ENCODE data around the gene SPART.
"Not testable (repeated sequence)": the region's sequence is repeated elsewhere in the genome, so short reads cannot be mapped to it uniquely, and the experiment has no call there.

SPART gene

GRCh38 chr13:36313047-36313969, 32.9 kb downstream of the SPART start:
- DNase-seq (ENCODE audit: low read depth) = no peak

- no peak for DNase-seq (ENCODE audit: low read depth)
Observed at GRCh38 chr13:36310417-36311108, 35.6 kb downstream of the SPART start.

- no peak for DNase-seq (ENCODE audit: low read depth)
Observed at GRCh38 chr13:36302289-36302688, 43.9 kb downstream of the SPART start.

- DNase-seq (ENCODE audit: low read depth) = not testable (repeated sequence)
Observed at GRCh38 chr13:36299469-36299868, 46.7 kb downstream of the SPART start.

GRCh38 chr13:36298535-36299068, 47.6 kb downstream of the SPART start:
- DNase-seq (ENCODE audit: low read depth) = no peak

GRCh38 chr13:36297366-36298338, 48.5 kb downstream of the SPART start, which contains the start of gene CCDC169:
Gene CCDC169, minus strand, starts transcription at chr13:36297814. Its CDS starts 95 bp downstream, at chr13:36297719.
- DNase-seq (ENCODE audit: low read depth) = no peak

- DNase-seq (ENCODE audit: low read depth) = no peak
Observed at GRCh38 chr13:36294096-36294495, 52.1 kb downstream of the SPART start.

GRCh38 chr13:36293497-36293896, 52.7 kb downstream of the SPART start:
- no peak for DNase-seq (ENCODE audit: low read depth)

- DNase-seq (ENCODE audit: low read depth) = no peak
Observed at GRCh38 chr13:36288794-36289391, 57.3 kb downstream of the SPART start.

- no peak for DNase-seq (ENCODE audit: low read depth)
Observed at GRCh38 chr13:36286006-36286405, 60.2 kb downstream of the SPART start.

GRCh38 chr13:36282821-36283432, 63.3 kb downstream of the SPART start:
- no peak for DNase-seq (ENCODE audit: low read depth)

- DNase-seq (ENCODE audit: low read depth) = no peak
Observed at GRCh38 chr13:36275190-36276002, 70.8 kb downstream of the SPART start.

- DNase-seq (ENCODE audit: low read depth) = no peak
Observed at GRCh38 chr13:36273431-36273830, 72.8 kb downstream of the SPART start.

GRCh38 chr13:36261976-36262375, 84.2 kb downstream of the SPART start:
- DNase-seq (ENCODE audit: low read depth) = no peak

GRCh38 chr13:36261011-36261410, 85.2 kb downstream of the SPART start:
- no peak for DNase-seq (ENCODE audit: low read depth)

GRCh38 chr13:36259361-36260137, 86.6 kb downstream of the SPART start:
- DNase-seq (ENCODE audit: low read depth) = no peak

- DNase-seq (ENCODE audit: low read depth) = no peak
Observed at GRCh38 chr13:36258831-36259230, 87.4 kb downstream of the SPART start.
